ENCODE measurements around the gene ZNF396. TPM values are rescaled to one million over a fixed set of nuclear protein-coding genes. Genes with fewer than 3 reads are reported as not detected.

ZNF396 gene
- total and polyA plus RNA-seq, 2 donors = 1.7 to 4.3 TPM

DNA sequence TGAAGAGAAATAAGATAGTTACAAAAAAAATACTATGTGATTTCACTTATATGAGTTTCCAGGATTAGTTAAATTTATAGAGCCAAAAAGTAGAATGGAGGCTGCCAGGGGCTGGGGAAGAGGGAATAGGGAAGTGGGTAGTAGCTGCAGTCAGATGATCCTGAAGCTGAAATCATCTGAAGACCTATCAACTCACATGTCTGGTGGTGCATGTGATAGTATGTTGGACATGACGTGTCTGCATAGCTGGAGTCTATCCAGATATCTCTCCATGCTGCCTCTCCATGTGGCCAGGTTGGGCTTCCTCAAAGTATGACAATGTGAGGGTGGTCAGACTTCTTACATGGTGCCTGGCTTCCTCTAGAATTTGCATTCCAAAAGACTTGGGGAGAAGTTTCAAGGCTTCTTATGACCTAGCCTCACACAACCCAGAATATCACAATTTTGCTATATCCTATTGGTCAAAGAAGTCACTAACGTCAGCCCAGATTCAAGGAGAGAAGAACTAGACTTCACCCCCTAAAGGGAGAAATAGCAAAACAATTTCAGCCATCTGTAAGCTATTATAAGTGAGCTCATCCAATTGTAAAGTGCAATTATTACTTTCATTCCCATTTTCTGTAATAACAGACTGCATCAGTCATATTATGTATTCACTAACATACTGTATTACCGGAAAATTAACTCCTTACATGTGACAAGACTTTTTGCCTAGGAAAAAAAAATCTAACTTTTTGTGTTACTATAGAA is 14.0 kb upstream of the ZNF396 start:
- Histone ChIP-seq H3K27me3 (ENCODE audit: control insufficient read depth in 2 of 2, insufficient read depth in 1 of 2, low read length in 1 of 2) (no peaks in the 10 kb centered on the region), H3K9me3 (ENCODE audit: control insufficient read depth in 2 of 2, insufficient read depth in 1 of 2, low read length in 1 of 2) (no peaks in the 10 kb centered on the region), H3K4me1 (ENCODE audit: control insufficient read depth in 2 of 2, insufficient read depth in 2 of 2, low read length in 2 of 2) (no peaks in the 10 kb centered on the region), H3K27ac (ENCODE audit: low read depth in 1 of 2, low read length in 1 of 2) (no peak overlapping the region), H3K36me3 (ENCODE audit: control insufficient read depth in 2 of 2, insufficient read depth in 2 of 2, low read length in 1 of 2) (no peaks in the 10 kb centered on the region), H3K4me3 (ENCODE audit: low read length in 2 of 2) (no peak overlapping the region)
- 89% methylated on average over 3 of the region's 3 CpGs for WGBS
- DNase-seq (ENCODE audit: low read depth in 6 of 9, low spot score in 9 of 9) = no peak

DNA sequence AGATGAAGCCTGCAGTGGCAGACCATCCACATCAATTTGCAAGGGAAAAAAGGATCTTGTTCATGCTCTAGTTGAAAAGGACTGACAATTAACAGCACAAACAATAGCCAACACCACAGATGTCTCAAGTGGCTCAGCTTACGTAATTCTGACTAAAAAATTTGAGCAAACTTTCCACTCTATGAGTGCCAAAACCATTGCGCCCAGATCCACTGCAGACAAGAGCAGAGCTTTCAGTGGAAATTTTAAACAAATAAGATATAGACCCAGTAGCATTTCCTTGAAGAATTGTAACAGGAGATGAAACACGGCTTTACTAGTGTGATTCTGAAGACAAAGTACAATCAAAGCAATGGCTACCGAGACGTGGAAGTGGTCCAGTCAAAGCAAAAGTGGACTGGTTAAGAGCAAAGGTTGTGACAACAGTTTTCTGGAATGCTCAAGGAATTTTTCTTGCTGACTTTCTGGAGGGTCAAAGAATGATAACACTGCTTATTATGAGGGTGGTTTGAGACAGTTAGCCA is 12.0 kb upstream of the ZNF396 start:
- H3K27me3 ChIP-seq (ENCODE audit: control insufficient read depth in 2 of 2, insufficient read depth in 1 of 2, low read length in 1 of 2) = no peaks in the 10 kb centered on the region
- H3K27ac ChIP-seq (ENCODE audit: low read depth in 1 of 2, low read length in 1 of 2) = no peak overlapping the region
- no peaks in the 10 kb centered on the region for H3K4me1 ChIP-seq (ENCODE audit: control insufficient read depth in 2 of 2, insufficient read depth in 2 of 2, low read length in 2 of 2)
- no peaks in the 10 kb centered on the region for H3K36me3 ChIP-seq (ENCODE audit: control insufficient read depth in 2 of 2, insufficient read depth in 2 of 2, low read length in 1 of 2)
- H3K4me3 ChIP-seq (ENCODE audit: low read length in 2 of 2) = no peak overlapping the region
- 79% methylated on average over 5 of the region's 5 CpGs for WGBS
- H3K9me3 ChIP-seq (ENCODE audit: control insufficient read depth in 2 of 2, insufficient read depth in 1 of 2, low read length in 1 of 2) = no peaks in the 10 kb centered on the region
- no peak for DNase-seq (ENCODE audit: low read depth in 6 of 9, low spot score in 9 of 9)

DNA sequence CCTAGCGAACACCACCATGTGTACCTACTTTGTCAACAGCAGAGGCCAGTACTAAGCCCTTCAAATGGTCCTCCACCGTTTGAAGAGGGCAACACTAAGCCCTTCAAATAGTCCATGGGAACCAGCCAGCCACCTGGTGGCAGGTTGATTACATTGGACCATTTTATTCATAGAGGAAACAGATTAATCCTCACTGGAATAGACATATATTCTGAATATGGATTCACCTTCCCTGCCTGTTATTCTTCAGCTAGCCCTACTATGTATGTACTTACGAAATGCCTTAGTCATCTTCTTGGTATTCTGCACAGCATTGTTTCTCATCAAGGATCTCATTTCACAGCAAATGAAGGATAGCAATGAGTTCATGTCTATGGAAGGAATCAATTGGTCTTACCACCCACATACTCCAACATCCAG is 10.0 kb upstream of the ZNF396 start:
- Histone ChIP-seq H3K4me3 (ENCODE audit: low read length in 2 of 2) (no peak overlapping the region), H3K9me3 (ENCODE audit: control insufficient read depth in 2 of 2, insufficient read depth in 1 of 2, low read length in 1 of 2) (no peaks in the 10 kb centered on the region), H3K36me3 (ENCODE audit: control insufficient read depth in 2 of 2, insufficient read depth in 2 of 2, low read length in 1 of 2) (no peaks in the 10 kb centered on the region), H3K4me1 (ENCODE audit: control insufficient read depth in 2 of 2, insufficient read depth in 2 of 2, low read length in 2 of 2) (no peaks in the 10 kb centered on the region), H3K27me3 (ENCODE audit: control insufficient read depth in 2 of 2, insufficient read depth in 1 of 2, low read length in 1 of 2) (no peaks in the 10 kb centered on the region), H3K27ac (ENCODE audit: low read depth in 1 of 2, low read length in 1 of 2) (no peak overlapping the region)
- WGBS = 65% methylated on average over 3 of the region's 3 CpGs
- no peak for DNase-seq (ENCODE audit: low read depth in 6 of 9, low spot score in 9 of 9)

- Histone ChIP-seq H3K27ac (ENCODE audit: low read depth in 1 of 2, low read length in 1 of 2) (no peak overlapping the region), H3K27me3 (ENCODE audit: control insufficient read depth in 2 of 2, insufficient read depth in 1 of 2, low read length in 1 of 2) (no peaks in the 10 kb centered on the region), H3K9me3 (ENCODE audit: control insufficient read depth in 2 of 2, insufficient read depth in 1 of 2, low read length in 1 of 2) (no peaks in the 10 kb centered on the region), H3K36me3 (ENCODE audit: control insufficient read depth in 2 of 2, insufficient read depth in 2 of 2, low read length in 1 of 2) (no peaks in the 10 kb centered on the region), H3K4me1 (ENCODE audit: control insufficient read depth in 2 of 2, insufficient read depth in 2 of 2, low read length in 2 of 2) (no peaks in the 10 kb centered on the region), H3K4me3 (ENCODE audit: low read length in 2 of 2) (no peak overlapping the region)
- 26% methylated on average over 7 of the region's 7 CpGs for WGBS
- DNase-seq (ENCODE audit: low read depth in 6 of 9, low spot score in 9 of 9) = peak; percentile 43 to 89 (median 79)
Measured at GRCh38 chr18:35386600-35387100, 9.5 kb upstream of the ZNF396 start.

GRCh38 chr18:35383136-35383535 is 6.0 kb upstream of the ZNF396 start:
- Histone ChIP-seq H3K36me3 (ENCODE audit: control insufficient read depth in 2 of 2, insufficient read depth in 2 of 2, low read length in 1 of 2) (no peaks in the 10 kb centered on the region), H3K27me3 (ENCODE audit: control insufficient read depth in 2 of 2, insufficient read depth in 1 of 2, low read length in 1 of 2) (no peaks in the 10 kb centered on the region), H3K4me3 (ENCODE audit: low read length in 2 of 2) (no peak overlapping the region), H3K27ac (ENCODE audit: low read depth in 1 of 2, low read length in 1 of 2) (no peak overlapping the region), H3K4me1 (ENCODE audit: control insufficient read depth in 2 of 2, insufficient read depth in 2 of 2, low read length in 2 of 2) (no peaks in the 10 kb centered on the region), H3K9me3 (ENCODE audit: control insufficient read depth in 2 of 2, insufficient read depth in 1 of 2, low read length in 1 of 2) (no peaks in the 10 kb centered on the region)
- no peak for DNase-seq (ENCODE audit: low read depth in 6 of 9, low spot score in 9 of 9)
- 98% methylated on average over 2 of the region's 2 CpGs for WGBS

DNA sequence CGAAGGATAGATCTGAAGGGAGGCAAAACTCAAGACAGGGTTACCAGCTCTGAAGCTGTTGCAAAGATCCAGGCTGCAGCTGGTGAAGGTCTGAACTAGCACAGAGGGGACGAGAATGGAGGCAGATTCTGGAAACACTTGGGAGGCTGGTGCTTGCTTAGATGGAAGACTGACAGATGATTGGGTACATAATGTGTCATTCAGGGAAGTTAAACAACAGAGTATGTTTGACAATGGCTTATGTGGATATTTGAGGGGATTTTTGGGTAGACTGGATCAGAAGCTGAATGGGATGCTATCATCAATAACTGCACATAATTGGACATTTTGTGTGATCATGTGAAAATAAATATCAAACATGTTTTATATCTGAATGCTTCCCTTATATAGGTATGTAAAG is 2.3 kb upstream of the ZNF396 start:
- peaks cover 0 to 10% of the 10 kb centered on the region in 2 donors for H3K27me3 ChIP-seq (ENCODE audit: control insufficient read depth in 2 of 2, insufficient read depth in 1 of 2, low read length in 1 of 2)
- no peaks in the 10 kb centered on the region for H3K9me3 ChIP-seq (ENCODE audit: control insufficient read depth in 2 of 2, insufficient read depth in 1 of 2, low read length in 1 of 2)
- peaks cover 3 to 10% of the 10 kb centered on the region in 2 donors for H3K4me1 ChIP-seq (ENCODE audit: control insufficient read depth in 2 of 2, insufficient read depth in 2 of 2, low read length in 2 of 2)
- no peak for DNase-seq (ENCODE audit: low read depth in 6 of 9, low spot score in 9 of 9)
- H3K36me3 ChIP-seq (ENCODE audit: control insufficient read depth in 2 of 2, insufficient read depth in 2 of 2, low read length in 1 of 2) = no peaks in the 10 kb centered on the region
- 95% methylated on average over 2 of the region's 2 CpGs for WGBS
- no peak overlapping the region for H3K27ac ChIP-seq (ENCODE audit: low read depth in 1 of 2, low read length in 1 of 2)
- no peak overlapping the region for H3K4me3 ChIP-seq (ENCODE audit: low read length in 2 of 2)

DNA sequence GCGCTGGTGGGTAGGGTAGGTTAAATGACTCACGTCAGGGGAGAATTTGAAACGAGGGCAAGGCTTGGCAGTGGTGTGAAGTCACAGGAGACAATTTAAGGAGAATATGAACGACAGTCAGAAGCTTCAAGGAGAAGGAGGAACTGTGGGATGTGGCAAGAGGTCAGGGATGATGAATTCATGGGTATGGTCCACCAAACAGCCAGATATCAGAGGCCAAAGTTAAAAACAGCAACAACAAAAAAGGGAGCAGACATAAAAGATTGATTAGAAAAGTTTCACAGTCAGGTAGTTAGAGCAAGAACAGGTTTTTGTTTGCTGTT is 1.4 kb upstream of the ZNF396 start:
- H3K27me3 ChIP-seq (ENCODE audit: control insufficient read depth in 2 of 2, insufficient read depth in 1 of 2, low read length in 1 of 2) = peaks cover 0 to 10% of the 10 kb centered on the region in 2 donors
- H3K27ac ChIP-seq (ENCODE audit: low read depth in 1 of 2, low read length in 1 of 2) = no peak overlapping the region
- WGBS = 86% methylated on average over 4 of the region's 4 CpGs
- no peaks in the 10 kb centered on the region for H3K36me3 ChIP-seq (ENCODE audit: control insufficient read depth in 2 of 2, insufficient read depth in 2 of 2, low read length in 1 of 2)
- H3K9me3 ChIP-seq (ENCODE audit: control insufficient read depth in 2 of 2, insufficient read depth in 1 of 2, low read length in 1 of 2) = no peaks in the 10 kb centered on the region
- peaks cover 3 to 10% of the 10 kb centered on the region in 2 donors for H3K4me1 ChIP-seq (ENCODE audit: control insufficient read depth in 2 of 2, insufficient read depth in 2 of 2, low read length in 2 of 2)
- no peak for DNase-seq (ENCODE audit: low read depth in 6 of 9, low spot score in 9 of 9)
- H3K4me3 ChIP-seq (ENCODE audit: low read length in 2 of 2) = no peak overlapping the region

DNA sequence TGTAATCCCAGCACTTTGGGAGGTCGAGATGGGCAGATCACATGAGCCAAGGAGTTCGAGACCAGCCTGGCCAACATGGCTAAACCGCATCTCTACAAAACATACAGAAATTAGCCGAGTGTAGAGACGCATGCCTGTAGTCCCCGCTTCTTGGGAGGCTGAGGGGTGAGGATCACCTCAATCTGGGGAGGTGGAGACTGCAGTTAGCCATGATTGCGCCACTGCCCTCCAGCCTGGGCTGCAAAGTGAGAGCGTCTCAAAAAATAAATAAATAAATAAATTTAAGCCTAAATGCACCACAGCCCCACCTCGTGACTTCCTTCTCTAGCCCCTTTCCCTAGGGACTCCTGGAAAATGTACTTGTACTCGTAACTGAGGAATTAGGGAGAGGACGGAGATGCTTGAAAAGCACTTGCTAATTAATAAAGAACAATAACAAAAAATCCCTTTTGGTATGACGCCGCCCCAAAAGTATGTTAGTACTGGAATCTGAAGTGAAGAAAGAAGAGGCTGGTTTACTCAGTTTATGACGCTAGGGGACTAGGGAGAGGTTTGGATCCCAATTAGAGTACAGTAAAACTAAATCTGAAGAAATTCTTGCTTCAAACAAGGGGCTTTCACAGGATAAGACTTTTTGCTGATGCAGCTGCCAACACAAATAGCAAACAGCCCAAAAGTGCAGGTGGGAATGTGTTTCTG is 887 bp upstream of the ZNF396 start:
- H3K4me3 ChIP-seq (ENCODE audit: low read length in 2 of 2) = no peak overlapping the region
- peaks cover 0 to 10% of the 10 kb centered on the region in 2 donors for H3K27me3 ChIP-seq (ENCODE audit: control insufficient read depth in 2 of 2, insufficient read depth in 1 of 2, low read length in 1 of 2)
- WGBS = 94% methylated on average over 14 of the region's 14 CpGs

GRCh38 chr18:35376393-35376741 is 770 bp downstream of the ZNF396 start:
- Histone ChIP-seq H3K36me3 (ENCODE audit: control insufficient read depth in 2 of 2, insufficient read depth in 2 of 2, low read length in 1 of 2) (no peaks in the 10 kb centered on the region), H3K4me1 (ENCODE audit: control insufficient read depth in 2 of 2, insufficient read depth in 2 of 2, low read length in 2 of 2) (peaks cover 3 to 10% of the 10 kb centered on the region in 2 donors), H3K9me3 (ENCODE audit: control insufficient read depth in 2 of 2, insufficient read depth in 1 of 2, low read length in 1 of 2) (no peaks in the 10 kb centered on the region), H3K27ac (ENCODE audit: low read depth in 1 of 2, low read length in 1 of 2) (no peak overlapping the region), H3K27me3 (ENCODE audit: control insufficient read depth in 2 of 2, insufficient read depth in 1 of 2, low read length in 1 of 2) (peaks cover 0 to 10% of the 10 kb centered on the region in 2 donors), H3K4me3 (ENCODE audit: low read length in 2 of 2) (peak overlapping the region; percentile 59 to 76)
- 8% methylated on average over 13 of the region's 13 CpGs for WGBS
- DNase-seq (ENCODE audit: low read depth in 6 of 9, low spot score in 9 of 9) = peak in 6 of 9 donors; percentile 6 to 49 (median 16)

More for the DNA sequence above, 887 bp upstream of the ZNF396 start:
- peak overlapping the region in 1 of 2 donors; percentile 30 for H3K27ac ChIP-seq (ENCODE audit: low read depth in 1 of 2, low read length in 1 of 2)
- no peaks in the 10 kb centered on the region for H3K36me3 ChIP-seq (ENCODE audit: control insufficient read depth in 2 of 2, insufficient read depth in 2 of 2, low read length in 1 of 2)
- peaks cover 3 to 10% of the 10 kb centered on the region in 2 donors for H3K4me1 ChIP-seq (ENCODE audit: control insufficient read depth in 2 of 2, insufficient read depth in 2 of 2, low read length in 2 of 2)
- no peak for DNase-seq (ENCODE audit: low read depth in 6 of 9, low spot score in 9 of 9)
- H3K9me3 ChIP-seq (ENCODE audit: control insufficient read depth in 2 of 2, insufficient read depth in 1 of 2, low read length in 1 of 2) = no peaks in the 10 kb centered on the region
